Thyroid gland (tissue), 4 donors: ENCODE measurements around the gene MED25.
A peak's percentile ranks its signal among the peaks of the same experiment; 100 is the strongest.

Experiments
- POLR2A ChIP-seq, 2 donors: fragments of 450-650 bp; IDR thresholded peaks; one replicate each; pipeline ENCODE4 v1.6.1; 2017; ENCODE audit warnings: antibody characterized with exemption in 2 of 2, mild to moderate bottlenecking in 2 of 2, moderate library complexity in 1 of 2
- TF ChIP-seq, protein P1 (sequence below), 6 experiments: fragments of 200-600 bp in 3 of 6; fragments of 450-650 bp in 3 of 6; sonication (generic) in 3 of 6; IDR thresholded peaks; one replicate each; pipeline ENCODE4 v1.5.1; 2016 to 2019; ENCODE audit warnings: antibody characterized with exemption in 6 of 6, mild to moderate bottlenecking in 2 of 6, inconsistent platforms in 1 of 6, moderate library complexity in 1 of 6

DNA sequence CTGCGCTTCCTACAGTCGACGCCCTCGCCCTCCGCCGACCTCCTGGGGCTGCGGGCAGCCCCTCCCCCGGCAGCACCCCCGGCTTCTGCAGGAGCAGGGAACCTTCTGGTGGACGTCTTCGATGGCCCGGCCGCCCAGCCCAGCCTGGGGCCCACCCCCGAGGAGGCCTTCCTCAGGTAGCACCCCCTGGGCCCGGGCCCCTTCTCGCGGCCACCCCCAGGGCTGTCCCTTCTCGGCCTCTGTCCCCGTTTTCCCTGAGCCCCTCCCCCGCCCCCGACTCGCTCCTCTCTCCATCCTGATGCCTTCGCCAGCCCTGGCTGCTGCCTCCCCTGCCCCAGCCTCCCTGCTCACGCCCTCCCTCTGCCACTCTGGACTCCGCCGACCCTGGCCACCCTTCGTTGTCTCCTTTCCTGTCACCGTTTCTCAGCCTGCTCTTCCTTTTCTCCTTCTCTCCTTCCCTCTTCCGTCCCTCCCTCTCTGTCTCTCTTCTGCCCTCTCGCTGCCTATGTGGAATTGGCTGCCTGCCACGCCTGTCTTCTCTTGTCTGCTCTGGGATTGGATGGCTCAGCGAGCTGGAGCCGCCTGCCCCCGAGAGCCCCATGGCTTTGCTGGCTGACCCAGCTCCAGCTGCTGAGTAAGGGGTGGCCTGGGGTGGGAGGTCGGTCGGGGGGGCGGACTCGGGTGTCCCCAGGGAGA is 16.0 kb upstream of the MED25 start:
- TF ChIP-seq, protein P1, sequence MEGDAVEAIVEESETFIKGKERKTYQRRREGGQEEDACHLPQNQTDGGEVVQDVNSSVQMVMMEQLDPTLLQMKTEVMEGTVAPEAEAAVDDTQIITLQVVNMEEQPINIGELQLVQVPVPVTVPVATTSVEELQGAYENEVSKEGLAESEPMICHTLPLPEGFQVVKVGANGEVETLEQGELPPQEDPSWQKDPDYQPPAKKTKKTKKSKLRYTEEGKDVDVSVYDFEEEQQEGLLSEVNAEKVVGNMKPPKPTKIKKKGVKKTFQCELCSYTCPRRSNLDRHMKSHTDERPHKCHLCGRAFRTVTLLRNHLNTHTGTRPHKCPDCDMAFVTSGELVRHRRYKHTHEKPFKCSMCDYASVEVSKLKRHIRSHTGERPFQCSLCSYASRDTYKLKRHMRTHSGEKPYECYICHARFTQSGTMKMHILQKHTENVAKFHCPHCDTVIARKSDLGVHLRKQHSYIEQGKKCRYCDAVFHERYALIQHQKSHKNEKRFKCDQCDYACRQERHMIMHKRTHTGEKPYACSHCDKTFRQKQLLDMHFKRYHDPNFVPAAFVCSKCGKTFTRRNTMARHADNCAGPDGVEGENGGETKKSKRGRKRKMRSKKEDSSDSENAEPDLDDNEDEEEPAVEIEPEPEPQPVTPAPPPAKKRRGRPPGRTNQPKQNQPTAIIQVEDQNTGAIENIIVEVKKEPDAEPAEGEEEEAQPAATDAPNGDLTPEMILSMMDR (IDR thresholded peaks at IDR 0.05) = peak in 3 of 6 experiments; percentile 17 to 26 (median 24)
- no peak for TF ChIP-seq POLR2A (IDR thresholded peaks at IDR 0.05)
